ENCODE measurements around the gene TNFRSF14.
A peak's percentile ranks its signal among the peaks of the same experiment; 100 is the strongest.
"Not testable (repeated sequence)": the region's sequence is repeated elsewhere in the genome, so short reads cannot be mapped to it uniquely, and the experiment has no call there.

TNFRSF14 gene

DNA sequence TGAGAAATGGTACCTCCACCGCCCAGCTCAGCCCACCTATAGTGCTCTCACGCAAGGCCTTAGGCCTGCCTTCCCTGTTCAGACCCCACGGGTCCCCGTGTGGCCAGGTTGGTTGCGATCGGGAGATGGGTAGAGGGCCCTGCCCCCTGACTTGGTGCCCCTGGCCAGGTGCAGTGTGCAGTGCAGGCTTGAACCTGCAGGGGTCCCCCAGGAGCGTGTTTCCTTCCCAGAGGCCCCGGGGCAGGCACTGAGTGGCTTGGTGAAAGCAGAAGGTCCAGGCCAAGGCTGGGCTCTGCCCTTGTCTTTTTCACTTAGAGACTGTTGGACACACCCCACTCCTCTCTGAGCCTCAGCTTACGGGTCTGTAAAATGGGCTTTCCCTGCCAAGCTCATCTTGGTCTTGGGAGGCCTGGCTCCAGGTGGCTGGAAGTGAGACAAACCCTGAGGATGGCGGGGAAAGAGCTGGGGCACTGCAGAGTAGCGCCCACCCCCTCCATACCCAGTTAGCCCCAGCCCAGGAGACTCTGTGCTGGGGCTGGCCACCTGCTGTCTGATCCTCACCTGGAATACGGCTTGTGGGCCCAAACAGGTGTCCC lies 16.8 kb upstream of the TNFRSF14 start:
- no peak for DNase-seq

DNA sequence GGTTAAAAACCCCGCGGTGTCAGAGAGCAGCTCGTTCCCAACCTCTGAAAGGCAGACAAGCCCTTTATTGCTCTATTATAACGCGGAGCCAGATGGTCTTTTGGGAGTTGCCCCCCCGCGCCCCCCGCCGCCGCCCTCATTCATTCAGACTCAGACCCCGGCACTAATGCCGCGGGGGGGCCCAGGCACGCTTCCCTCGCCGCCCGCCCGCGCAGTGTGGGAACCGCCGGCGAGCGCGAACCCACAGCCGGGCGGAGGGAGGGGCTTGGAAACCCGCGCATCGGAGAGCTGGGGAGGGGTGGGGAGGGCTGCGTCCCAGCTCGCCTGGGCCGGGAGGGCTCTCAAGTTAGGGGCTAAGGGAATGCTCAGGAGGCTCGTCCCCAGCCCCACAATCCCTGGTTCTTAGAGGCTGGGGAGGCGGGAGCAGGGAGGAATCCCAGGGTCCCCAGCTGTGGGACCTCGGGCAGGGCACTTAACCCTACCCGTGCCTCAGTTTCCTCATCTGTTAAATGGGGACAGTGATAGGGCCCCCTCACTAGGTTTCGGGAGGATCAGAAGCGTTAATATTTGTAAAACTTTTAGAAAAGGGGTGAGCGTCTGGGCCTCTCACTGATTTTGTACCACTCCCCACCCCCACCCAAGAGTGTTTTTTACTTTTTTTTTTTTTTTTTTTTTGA lies 15.2 kb upstream of the TNFRSF14 start:
- DNase-seq: peak in 2 of 3 experiments; percentile 23 to 36

DNA sequence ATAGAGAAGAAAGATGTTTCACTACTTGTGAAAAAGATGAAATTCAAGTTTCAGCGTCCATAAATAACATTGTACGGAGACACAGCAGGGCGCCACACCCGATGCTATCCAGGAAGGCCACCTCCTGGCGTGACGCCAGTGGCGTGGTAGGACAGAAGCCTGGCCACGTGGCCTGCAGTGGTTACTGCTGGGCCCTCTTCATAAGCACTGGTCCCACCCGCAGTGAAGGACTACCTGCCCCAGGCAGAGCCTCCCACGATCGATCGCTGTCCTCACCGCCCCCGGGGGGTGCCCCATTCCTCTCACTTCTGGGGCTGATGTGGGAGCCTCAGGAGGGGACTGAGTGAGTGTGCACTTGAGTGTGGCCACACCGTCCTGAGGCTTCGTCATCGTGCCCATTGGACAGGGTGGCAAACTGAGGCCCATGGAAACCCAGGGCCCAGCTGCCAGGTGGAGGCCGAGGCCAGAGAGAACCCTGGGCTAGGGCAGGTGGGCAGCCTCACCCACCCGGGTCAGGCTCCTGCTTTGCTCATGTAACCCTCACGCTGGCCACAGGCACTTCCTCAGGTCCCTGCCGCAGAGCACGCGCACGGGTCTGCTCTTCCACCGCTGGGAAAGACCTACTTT lies 14.4 kb upstream of the TNFRSF14 start:
- peak; percentile 33 to 67 (median 52) for DNase-seq

DNA sequence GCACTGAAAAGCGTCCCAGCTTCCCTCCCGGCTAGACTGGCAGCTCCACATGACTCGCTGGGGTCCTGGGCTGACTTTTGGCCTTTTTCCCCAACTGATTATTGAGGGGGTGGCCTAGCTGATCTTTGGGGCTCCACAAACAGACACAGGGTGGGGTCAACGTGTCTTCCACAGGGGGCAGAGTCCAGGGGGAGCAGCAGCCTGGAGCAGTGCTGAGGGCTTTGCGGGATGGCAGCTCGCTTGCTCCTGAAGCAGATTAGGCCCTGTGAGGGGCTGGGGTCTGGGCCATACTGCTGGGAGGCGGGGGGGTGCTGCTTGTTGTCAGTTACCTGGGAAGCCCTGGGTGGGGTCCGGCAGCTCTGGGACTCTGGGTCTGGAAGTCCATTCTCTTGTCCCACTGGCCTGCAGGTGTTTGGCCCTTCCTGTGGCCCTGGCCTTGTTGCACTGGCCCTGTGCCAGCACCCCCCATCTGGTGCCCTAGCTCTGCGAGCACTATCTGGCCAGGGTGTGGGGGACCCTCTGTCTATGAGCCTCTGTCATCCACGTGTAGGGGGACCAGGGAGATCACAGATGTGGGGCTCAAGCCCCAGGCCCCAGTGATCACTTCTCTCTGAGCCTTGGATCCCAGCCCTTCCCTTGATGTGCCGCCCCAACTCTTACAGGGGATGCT lies 13.8 kb upstream of the TNFRSF14 start:
- DNase-seq: no peak

DNA sequence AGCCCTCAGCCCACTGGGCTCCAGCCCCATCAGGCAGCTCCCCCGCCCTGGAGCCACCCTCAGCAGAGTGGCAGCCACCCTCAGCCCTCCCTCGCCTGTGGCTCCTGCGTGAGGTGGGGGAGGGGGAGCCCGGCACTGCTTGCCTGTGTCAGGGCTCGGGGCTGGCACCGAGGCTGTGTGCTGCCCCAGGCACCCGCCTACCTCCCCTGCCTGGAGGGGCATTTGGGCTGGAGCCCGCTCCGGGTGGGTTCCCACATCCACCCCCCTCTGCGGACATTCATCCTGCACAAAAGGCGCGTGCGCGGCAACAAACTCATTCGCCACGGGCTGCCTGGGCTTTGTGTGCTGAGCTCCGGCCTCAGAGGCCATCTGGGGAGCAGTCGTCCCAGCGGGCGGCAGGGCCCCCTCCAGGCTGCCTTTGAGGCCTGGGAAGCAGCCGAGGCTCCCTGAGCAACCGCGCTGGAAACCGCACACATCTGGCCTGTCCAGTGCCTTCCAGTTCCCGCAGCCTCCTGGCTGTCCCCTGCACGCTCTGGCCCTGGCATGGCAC lies 12.6 kb upstream of the TNFRSF14 start:
- DNase-seq: peak; percentile 29 to 85 (median 84)

DNA sequence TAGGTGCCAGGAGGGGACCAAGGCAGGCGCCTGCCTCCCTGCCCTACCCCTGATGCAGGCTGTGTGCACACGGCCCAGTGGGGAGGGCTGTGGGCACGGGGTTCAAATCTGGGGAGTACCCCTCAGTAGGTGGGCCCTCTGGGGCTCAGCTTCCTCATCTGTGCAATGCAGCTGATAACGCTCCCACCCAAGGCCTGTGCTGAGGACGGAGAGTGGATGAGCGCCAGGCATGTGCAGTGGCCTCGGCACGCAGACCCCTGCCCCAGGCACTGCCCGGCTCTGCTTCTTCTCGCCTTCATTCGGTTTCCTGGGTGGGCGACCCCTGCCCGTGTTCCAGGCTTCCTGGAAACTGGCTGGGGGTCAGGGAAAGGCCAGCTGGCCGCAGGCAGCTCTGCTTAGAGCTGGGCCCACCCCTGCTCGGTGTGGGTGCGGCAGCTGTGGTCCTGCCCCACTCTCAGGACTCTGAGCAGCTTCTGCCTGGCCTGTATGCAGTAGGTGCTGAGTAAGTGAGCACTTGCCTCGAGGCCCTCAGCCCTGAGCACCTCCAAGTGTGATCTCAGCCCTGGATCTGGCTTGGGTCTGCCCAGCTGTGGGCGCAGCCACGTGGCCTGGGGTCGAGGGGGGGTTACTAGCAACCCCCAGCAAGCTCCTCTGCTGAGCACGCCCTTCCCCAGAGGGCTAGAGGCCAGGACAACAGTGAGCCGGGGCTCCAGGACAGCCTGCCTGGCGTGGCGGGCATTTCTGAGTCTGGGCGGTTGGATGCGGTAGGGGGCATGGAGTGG lies 11.9 kb upstream of the TNFRSF14 start:
- no peak for DNase-seq

DNA sequence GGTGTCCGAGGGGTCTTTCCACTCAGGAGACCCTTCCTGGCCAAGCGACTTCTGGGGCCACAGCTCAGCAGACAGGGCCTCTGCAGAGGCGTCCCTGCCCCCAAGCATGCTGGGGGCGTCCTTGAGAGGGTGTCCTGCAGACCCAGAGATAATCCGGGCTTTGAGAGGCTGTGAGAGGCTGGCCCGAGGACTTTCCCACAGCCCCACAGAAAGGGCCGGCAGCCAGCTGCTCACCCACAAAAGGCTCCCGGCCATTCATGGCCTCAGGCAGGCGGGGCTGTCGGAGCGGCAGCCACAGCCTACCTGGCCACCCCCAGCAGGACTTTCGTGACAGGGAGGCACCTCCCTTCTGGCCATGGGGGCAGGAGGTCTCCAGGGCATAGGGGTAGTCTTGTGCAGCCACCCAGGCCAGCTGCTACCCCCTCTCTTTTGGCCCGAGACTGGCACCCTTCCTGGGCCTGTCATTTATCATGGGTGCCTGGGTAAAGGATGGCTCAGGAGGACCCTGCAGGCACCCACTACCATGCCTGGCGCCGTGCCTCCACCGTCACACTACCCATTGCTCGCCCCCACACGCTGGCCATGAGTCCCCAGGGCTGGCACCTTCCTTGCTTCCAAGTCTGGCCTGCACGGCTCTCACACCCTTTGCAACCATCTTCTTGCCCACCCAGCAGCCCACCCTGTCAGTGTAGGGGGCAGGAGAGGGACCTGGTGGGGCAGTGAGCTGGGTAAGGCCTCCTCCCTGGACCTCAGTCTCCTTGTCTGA lies 11.1 kb upstream of the TNFRSF14 start:
- peak in 1 of 3 experiments; percentile 7 for DNase-seq

DNA sequence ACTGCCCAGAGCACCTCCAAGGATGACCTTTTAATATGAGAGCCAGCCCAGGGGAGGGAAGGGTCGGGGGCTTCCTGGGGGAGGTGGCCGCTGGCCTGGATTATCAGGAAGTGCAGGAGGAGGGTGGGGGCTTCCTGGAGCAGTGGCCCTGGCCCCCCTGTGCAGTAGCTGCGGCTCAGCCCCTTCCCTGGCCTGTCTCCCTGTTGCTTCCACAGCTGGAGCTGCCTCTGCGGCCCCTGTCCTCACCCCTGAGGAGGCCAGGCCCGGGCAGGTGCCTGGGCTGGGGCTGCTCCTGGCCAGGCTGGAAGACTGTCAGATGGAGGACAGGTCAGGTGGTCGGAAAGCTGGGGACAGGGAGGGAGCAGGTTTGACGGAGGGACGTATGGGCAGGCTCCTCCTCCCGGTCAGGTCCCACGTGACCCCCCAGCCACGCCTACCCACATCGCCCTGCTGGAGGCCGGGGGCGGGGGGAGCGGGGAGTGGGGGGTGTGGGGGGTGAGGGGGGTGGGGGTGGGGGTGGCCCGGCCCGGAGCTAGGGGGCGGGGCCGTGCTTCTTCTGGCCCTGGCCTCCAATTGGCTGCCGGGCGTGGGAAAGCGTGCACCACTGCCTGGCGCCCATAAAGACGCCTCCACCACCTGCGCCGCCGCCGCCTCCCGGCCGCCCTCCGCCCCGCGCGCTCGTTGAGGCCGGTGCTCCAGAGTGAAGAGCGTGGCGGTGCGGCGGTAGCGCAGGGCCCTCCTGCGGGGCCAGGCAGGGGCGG lies 10.2 kb upstream of the TNFRSF14 start:
- peak; percentile 78 to 86 (median 82) for DNase-seq

DNA sequence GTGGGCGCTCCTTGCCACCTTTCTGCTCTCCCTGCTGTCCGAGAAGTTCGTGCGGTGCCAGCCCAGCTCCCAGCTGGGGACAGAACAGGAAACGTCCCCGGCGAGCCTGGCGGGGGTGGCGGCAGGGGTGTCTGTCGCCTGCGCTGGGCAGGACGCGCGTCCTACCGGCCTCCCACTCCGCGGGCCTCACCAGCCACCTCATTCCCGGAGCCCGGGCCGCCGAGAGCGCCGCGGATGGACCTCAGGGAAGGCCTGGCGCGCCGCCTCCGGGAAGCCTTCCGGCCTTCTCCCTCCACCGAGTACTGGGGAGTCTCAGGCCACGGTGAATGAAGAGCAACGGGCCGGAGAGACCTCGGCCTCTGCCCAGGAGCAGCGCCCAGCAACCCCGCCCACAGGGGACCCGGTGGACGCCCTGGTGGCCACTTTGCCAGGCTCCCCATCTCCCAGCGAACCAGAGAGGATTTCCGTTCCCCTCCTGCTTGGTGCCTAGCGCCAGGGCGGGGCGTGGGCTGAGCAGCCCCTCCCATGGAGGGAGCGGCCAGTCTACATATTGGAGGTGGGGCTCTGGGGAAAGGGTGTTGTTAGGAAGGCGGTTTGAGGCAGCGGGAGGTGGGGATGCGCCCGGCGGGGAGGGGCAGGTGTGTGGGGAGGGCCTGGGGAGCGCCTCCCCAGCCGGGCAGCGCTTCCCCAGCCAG lies 9.5 kb upstream of the TNFRSF14 start:
- DNase-seq: peak; percentile 76 to 92 (median 88)

DNA sequence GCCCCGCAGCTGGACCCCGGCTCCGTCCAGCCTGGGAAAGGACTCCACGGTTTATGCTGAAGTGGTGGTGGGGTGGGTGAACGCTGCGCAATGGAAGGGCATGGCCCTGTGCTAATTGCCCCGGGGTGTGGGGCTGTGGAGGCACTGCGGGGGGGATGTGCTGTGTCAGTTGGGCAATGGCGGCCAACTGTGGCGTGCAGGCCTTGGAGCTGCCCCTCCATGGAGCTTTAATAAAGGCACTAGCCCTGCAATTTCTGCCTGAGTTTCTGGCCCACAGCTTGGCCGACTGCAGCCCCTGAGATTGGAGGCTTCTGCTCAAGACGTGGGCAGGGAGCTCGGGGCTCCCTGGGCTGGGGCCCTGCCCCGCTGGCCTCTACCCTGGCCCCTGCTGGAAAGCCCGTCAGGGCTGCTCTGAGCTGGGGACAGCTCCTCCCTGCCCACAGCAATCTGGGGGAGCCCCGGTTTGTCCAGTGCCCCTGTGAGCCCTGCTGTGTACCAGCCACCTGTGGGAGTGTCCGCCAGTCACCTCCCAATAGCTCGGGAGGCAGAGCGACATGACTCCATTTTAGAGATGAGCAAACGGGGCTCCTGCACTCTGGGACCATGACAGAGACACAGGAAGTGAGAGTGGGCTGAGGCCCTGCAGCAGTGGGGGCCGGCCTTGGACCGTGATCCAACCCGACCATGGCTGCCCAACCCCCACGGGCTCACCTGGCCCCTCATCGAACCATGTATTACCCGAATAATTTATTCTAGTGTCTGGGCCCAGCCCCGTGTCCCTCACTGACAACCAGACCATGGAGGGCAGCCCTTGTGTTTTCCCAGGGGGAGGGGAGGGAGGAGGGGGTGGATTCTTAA lies 8.7 kb upstream of the TNFRSF14 start:
- peak in 1 of 3 experiments; percentile 88 for DNase-seq

DNA sequence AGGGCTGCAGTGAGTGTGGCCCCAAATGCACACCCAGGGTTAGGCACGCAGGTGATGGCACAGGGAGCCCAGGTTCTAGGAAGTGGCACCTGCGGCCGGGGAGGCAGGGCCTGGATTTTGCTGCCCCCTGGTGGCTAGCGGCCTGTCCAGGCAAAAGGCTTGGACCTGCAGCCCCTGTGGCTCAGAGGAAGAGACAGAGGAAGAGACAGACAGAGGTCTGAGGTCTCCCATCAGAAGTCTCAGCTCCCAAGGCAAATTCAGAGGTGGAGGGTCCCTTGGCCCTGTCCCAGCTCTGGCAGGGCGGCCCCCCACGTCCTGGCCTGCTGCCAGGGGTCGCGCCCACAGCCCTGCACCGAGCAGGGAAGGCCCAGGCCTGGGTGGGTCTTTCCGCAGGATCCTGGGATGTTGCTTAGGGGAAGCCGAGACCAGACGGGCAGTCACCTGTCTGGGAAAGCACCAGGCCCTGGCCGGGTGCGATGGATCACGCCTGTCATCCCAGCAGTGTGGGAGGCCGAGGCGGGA lies 8.0 kb upstream of the TNFRSF14 start:
- DNase-seq: peak; percentile 60 to 88 (median 80)

DNA sequence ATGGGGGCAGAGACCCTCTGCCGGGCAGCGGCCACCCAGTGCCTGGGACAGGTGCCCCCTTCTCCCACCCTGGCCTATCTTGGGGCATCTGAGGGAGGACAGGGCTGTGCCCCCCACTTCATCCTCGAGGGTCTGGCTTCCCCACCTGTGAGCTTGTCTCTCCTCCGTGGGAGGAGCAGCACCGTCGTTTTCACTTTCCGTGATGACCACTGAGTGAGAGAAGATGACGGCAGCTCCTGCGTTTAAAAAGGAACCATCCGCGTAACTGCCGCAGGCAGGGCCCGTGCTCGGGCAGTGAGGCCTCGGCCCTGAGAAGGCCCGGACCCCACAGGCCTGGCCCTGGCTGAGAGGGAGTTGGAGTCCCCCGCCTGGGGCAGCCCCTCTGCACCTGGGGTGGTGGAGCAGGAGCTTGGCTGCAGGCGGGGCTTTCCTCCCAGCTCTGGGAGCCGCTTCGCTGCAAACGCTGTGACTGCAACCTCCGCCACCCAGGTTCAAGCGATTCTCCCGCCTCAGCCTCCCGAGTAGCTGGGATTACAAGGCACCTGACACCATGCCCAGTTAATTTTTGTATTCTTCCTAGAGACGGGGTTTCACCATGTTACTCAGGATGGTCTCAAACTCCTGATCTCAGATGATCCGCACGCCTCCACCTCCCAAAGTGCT lies 6.7 kb upstream of the TNFRSF14 start:
- not testable (repeated sequence) for DNase-seq

DNA sequence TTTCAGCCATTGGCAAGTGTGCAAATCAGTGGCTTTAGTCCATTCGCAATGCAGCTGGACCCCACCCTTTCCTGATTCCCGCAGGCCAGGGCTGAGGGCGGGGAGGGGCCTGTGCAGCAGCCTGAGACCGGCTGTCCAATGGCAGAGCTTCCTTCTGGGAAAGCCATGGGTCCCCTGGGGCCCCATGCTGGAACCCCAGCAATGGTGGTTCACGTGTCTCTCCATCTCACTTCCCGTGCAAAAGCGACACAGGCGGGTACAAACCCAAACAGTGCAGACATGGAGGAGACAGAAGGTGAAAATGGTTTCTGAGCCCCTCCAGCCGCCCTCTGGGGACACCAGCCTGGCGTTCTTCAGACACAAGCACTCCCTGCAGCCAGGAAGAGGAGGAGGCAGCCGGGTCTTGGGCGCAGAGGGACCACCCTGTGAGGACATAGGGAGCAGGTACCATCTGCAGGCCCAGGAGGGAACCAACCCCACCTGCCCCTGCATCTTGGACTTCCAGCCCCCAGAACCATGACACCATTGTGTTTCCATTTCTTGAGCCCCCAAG lies 5.8 kb upstream of the TNFRSF14 start:
- DNase-seq: not testable (repeated sequence)

DNA sequence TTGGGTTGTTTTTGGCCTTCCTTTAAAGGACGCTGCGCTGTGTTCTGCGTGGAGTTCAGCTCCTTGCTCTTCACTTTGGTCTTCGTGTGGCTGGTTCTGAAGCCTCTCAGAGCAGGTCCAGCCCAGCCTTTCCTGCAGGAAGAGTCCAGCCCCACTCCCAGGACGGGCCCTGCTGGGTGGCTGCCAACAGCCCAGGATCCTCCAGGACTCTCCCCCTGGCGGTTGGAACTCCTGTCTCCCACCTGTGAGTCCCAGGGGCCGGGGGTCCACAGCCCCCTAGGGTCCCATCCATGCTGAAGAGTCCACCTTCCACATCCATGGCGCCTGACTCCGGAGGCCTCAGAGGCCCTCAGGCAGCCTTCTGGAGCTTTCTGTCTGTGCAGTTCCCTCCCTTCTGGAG lies 4.6 kb upstream of the TNFRSF14 start:
- DNase-seq: not testable (repeated sequence)

DNA sequence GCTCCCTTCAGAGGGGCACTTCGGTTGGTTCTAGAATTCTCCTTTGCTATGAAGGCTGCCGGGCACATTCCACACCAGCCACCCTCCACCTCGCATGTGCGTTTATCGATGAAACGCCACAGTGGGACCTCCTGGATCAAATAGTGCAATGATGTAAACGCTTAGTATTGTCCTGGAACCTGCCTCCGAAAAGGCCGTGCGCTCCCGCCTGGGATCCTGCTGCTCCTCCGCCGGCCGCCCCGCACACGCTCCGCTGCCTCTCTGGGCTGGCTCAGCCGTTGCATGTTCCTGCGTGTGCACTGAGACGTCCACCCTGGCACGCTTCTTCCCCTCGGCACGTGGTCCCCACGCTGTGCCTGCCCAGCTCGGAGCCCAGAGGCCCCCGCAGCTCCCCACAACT lies 4.0 kb upstream of the TNFRSF14 start:
- no peak for DNase-seq

DNA sequence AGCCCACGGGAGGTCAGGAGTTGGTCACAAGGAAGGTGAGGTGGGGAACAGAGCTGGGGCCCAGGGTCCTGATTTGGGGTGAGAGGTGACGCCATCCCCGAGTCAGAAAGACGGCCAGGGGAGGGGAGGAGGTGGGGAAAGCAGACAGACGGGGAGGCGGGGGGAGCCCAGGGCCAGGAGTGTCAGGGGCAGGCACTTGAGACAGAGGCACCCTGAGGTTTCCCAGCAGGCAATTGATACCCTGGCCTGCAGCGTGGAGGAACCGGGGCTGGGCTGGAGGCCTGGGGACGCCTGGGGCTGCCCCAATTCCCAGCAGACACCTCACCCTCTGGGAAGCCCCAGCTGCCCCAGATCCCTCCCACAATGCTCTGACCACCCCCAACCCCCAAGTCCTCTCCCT lies 3.1 kb upstream of the TNFRSF14 start:
- DNase-seq: peak in 1 of 3 experiments; percentile 6

DNA sequence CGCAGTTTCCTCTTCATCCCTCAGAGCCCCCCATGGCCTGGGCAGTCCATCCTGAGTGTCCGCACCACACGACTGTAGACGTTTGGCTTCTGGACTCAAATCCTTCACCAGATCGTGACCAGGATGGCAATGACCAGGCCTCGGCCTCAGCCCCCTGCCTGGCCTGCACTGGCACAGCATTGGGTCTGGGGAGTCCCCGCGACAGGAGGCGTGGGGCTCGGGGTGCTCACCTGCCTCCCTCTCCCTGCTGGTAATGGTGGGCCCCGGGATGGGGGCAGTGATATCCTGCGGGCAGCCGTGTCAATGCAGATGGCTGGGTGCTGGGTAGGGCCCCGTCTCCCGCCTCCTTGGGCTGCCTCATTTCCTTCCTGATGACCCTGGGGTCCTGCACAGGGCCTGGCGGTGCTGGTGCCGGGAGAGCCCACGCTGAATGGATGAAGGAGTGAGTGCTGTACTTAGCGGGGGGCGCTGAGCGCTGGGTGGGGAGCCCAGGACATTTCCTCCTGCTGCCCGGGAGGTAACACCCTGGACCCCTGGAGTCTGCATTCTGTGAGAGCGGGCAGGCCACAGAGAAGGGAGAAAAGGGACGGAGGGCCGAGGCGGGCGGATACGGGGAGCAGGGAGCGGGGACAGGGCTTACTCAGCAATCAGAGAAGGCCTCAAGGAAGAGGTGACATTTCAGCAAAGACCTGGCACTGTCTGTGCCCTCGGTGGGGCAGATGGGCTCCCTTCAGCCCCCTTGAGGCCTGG lies 2.1 kb upstream of the TNFRSF14 start:
- DNase-seq: no peak
